Measurements from ENCODE around the gene TTC38.

TTC38 gene

GRCh38 chr22:46267431-46268279 lies at the start of gene TTC38:
TSS of gene TTC38 (plus strand) at chr22:46268008. CDS start at chr22:46268040, 32 bp downstream.
- peak; percentile 96 for DNase-seq (ENCODE audit: low spot score)
- in situ Hi-C loops (cut with MboI; ENCODE audit: low pct_unique_long_range_greater_than_20kb, low sequenced_read_pairs, unreplicated experiment), result no loop called here
- no peak for TF ChIP-seq CTCF (IDR thresholded peaks at IDR 0.05; ENCODE audit: extremely low read depth, insufficient read depth, missing control alignments)

- in situ Hi-C loops (cut with MboI; ENCODE audit: low pct_unique_long_range_greater_than_20kb, low sequenced_read_pairs, unreplicated experiment), result no loop called here
- TF ChIP-seq CTCF (IDR thresholded peaks at IDR 0.05; ENCODE audit: extremely low read depth, insufficient read depth, missing control alignments), result no peak
- DNase-seq (ENCODE audit: low spot score), result no peak
These were observed 48.2 kb upstream of the TTC38 start for GRCh38 chr22:46219636-46220035.

- no peak for DNase-seq (ENCODE audit: low spot score)
- TF ChIP-seq CTCF (IDR thresholded peaks at IDR 0.05; ENCODE audit: extremely low read depth, insufficient read depth, missing control alignments), result no peak
- in situ Hi-C loops (cut with MboI; ENCODE audit: low pct_unique_long_range_greater_than_20kb, low sequenced_read_pairs, unreplicated experiment), result no loop called here
These were observed 46.9 kb upstream of the TTC38 start for GRCh38 chr22:46220921-46221320.

- in situ Hi-C loops (cut with MboI; ENCODE audit: low pct_unique_long_range_greater_than_20kb, low sequenced_read_pairs, unreplicated experiment), result no loop called here
- no peak for DNase-seq (ENCODE audit: low spot score)
- no peak for TF ChIP-seq CTCF (IDR thresholded peaks at IDR 0.05; ENCODE audit: extremely low read depth, insufficient read depth, missing control alignments)
These were observed 43.5 kb upstream of the TTC38 start for GRCh38 chr22:46224044-46224897.

- in situ Hi-C loops (cut with MboI; ENCODE audit: low pct_unique_long_range_greater_than_20kb, low sequenced_read_pairs, unreplicated experiment), result no loop called here
- TF ChIP-seq CTCF (IDR thresholded peaks at IDR 0.05; ENCODE audit: extremely low read depth, insufficient read depth, missing control alignments), result no peak
- no peak for DNase-seq (ENCODE audit: low spot score)
These were observed 42.9 kb upstream of the TTC38 start for GRCh38 chr22:46224898-46225290.

- no peak for DNase-seq (ENCODE audit: low spot score)
- in situ Hi-C loops (cut with MboI; ENCODE audit: low pct_unique_long_range_greater_than_20kb, low sequenced_read_pairs, unreplicated experiment), result no loop called here
- TF ChIP-seq CTCF (IDR thresholded peaks at IDR 0.05; ENCODE audit: extremely low read depth, insufficient read depth, missing control alignments), result no peak
These were observed 42.2 kb upstream of the TTC38 start for GRCh38 chr22:46225631-46226030.

Data from GM13977 (cell line).